ENCODE results near the gene BRSK1. TPM values are rescaled to one million over a fixed set of nuclear protein-coding genes. Genes with fewer than 3 reads are reported as not detected.

Gene BRSK1
- total RNA-seq, 1 donor from 2014 or later = 223 TPM

DNA sequence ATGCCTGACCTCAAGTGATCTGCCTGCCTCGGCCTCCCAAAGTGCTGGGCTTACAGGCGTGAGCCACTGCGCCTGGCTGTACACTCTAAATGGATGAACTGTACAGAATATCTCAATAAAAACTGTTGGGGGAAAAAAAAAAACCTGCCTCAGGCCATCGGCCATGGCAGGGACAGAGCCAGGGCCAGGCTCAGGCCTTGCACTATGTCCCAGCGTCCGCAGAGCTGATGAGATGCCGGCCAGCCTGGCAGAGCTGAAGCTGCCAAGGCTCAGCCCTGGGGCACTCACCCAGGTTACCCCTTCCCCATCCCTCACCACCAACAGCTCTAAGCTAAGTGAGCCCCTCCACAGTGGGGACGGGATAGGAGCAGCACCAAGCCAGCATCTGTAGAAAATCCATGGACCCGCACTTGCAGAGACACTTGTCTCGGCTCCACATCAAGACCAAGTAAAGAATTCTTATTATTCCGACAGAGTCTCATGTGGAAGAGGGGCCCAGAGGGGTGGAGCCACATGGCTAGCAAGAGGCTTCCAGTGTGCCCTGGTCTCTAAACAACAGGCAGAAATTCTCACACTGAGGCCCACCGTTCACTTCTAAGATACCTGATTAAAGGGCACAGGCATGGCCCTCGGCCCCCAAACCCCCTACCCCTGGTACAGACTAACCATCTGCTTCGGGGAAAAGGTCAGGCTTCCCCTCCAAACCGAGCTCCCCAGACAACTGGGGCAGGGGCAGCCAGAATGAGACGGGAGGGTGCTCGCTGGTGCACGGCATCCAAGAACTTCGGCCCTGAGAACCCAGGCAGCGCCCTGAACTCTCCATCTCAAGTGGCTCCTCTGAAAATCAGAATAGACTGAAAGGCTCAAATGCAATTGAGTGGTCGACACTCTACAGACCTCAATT, 30.8 kb upstream of the BRSK1 start:
- no peak for DNase-seq
- TF ChIP-seq, protein P1, sequence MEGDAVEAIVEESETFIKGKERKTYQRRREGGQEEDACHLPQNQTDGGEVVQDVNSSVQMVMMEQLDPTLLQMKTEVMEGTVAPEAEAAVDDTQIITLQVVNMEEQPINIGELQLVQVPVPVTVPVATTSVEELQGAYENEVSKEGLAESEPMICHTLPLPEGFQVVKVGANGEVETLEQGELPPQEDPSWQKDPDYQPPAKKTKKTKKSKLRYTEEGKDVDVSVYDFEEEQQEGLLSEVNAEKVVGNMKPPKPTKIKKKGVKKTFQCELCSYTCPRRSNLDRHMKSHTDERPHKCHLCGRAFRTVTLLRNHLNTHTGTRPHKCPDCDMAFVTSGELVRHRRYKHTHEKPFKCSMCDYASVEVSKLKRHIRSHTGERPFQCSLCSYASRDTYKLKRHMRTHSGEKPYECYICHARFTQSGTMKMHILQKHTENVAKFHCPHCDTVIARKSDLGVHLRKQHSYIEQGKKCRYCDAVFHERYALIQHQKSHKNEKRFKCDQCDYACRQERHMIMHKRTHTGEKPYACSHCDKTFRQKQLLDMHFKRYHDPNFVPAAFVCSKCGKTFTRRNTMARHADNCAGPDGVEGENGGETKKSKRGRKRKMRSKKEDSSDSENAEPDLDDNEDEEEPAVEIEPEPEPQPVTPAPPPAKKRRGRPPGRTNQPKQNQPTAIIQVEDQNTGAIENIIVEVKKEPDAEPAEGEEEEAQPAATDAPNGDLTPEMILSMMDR (IDR thresholded peaks at IDR 0.05; ENCODE audit: partially characterized antibody, unreplicated experiment) = no peak
- H3K4me3 Mint-ChIP-seq (ENCODE audit: unreplicated experiment) = peak overlapping the region; percentile 20
- H3K27ac Mint-ChIP-seq (ENCODE audit: unreplicated experiment) = peak overlapping the region; percentile 15
- peaks cover 15% of the 10 kb centered on the region for H3K9me3 Mint-ChIP-seq (ENCODE audit: unreplicated experiment)
- no peaks in the 10 kb centered on the region for H3K36me3 Mint-ChIP-seq (ENCODE audit: unreplicated experiment)
- peaks cover 17% of the 10 kb centered on the region for H3K27me3 Mint-ChIP-seq (ENCODE audit: unreplicated experiment)
- peaks cover 62% of the 10 kb centered on the region for H3K4me1 Mint-ChIP-seq (ENCODE audit: low read depth, unreplicated experiment)

DNA sequence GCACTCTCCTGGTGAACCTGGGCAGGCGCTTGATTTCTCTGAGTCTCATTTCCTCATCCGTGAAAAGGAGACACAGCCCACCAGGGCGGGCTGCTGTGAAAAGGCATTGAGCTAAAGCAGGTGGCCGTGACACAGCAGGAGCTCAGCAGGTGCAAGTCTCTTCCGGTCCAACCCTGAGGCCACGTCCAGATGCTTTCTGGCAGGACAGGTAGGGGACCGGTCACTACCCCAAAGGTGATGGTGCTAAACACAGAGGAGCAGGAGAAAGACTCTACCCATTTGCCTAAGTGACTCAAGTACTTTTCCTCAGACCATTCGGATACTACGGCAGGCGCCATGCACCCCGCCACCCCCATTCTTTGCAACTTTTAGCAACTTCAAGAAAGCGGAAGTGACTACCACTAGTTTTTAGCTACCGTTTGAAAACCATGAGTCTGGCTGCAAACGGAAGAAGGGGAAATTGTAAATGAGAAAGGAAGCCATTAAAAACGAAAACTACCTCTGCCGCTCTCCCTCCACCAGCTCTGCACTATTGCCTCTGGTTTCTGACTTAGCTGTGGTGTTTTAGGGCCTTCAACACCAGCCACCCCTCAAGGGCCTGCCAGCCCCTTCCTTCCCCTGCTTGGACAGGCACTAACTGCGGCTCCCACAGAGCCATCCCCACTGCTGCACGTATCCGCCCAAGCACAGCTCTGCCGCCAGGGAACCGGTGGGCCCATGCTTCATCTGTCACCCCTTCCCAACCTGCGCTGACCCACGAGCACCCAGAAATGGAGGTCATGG, 29.8 kb upstream of the BRSK1 start:
- no peak for DNase-seq
- TF ChIP-seq, protein P1 (IDR thresholded peaks at IDR 0.05; ENCODE audit: partially characterized antibody, unreplicated experiment) = no peak
- peaks cover 13% of the 10 kb centered on the region for H3K27me3 Mint-ChIP-seq (ENCODE audit: unreplicated experiment)
- H3K27ac Mint-ChIP-seq (ENCODE audit: unreplicated experiment) = peak overlapping the region; percentile 52
- no peaks in the 10 kb centered on the region for H3K36me3 Mint-ChIP-seq (ENCODE audit: unreplicated experiment)
- peak overlapping the region; percentile 65 for H3K4me3 Mint-ChIP-seq (ENCODE audit: unreplicated experiment)
- peaks cover 52% of the 10 kb centered on the region for H3K4me1 Mint-ChIP-seq (ENCODE audit: low read depth, unreplicated experiment)
- peaks cover 12% of the 10 kb centered on the region for H3K9me3 Mint-ChIP-seq (ENCODE audit: unreplicated experiment)

DNA sequence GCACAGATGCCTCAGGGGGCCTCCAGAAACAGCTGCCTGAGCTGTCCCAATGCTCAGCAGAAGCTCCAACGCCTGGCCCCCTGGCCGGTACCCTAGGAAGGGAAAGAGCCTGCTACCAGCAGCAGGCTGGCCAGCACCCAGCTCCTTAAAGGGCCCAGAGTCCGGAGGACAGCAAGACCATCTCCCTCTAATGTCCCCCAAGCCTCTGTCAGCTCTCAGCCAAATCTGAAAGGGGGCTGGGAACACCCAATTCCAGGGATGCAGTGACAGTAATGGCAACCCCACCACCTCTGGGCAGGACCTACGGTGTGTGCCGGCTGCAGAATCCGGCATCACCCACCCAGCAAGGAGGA, 29.2 kb upstream of the BRSK1 start:
- no peak for DNase-seq
- peaks cover 11% of the 10 kb centered on the region for H3K27me3 Mint-ChIP-seq (ENCODE audit: unreplicated experiment)
- H3K36me3 Mint-ChIP-seq (ENCODE audit: unreplicated experiment) = no peaks in the 10 kb centered on the region
- peaks cover 14% of the 10 kb centered on the region for H3K9me3 Mint-ChIP-seq (ENCODE audit: unreplicated experiment)
- H3K27ac Mint-ChIP-seq (ENCODE audit: unreplicated experiment) = peak overlapping the region; percentile 52
- H3K4me1 Mint-ChIP-seq (ENCODE audit: low read depth, unreplicated experiment) = peaks cover 51% of the 10 kb centered on the region
- TF ChIP-seq, protein P1 (IDR thresholded peaks at IDR 0.05; ENCODE audit: partially characterized antibody, unreplicated experiment) = no peak
- H3K4me3 Mint-ChIP-seq (ENCODE audit: unreplicated experiment) = peak overlapping the region; percentile 65

DNA sequence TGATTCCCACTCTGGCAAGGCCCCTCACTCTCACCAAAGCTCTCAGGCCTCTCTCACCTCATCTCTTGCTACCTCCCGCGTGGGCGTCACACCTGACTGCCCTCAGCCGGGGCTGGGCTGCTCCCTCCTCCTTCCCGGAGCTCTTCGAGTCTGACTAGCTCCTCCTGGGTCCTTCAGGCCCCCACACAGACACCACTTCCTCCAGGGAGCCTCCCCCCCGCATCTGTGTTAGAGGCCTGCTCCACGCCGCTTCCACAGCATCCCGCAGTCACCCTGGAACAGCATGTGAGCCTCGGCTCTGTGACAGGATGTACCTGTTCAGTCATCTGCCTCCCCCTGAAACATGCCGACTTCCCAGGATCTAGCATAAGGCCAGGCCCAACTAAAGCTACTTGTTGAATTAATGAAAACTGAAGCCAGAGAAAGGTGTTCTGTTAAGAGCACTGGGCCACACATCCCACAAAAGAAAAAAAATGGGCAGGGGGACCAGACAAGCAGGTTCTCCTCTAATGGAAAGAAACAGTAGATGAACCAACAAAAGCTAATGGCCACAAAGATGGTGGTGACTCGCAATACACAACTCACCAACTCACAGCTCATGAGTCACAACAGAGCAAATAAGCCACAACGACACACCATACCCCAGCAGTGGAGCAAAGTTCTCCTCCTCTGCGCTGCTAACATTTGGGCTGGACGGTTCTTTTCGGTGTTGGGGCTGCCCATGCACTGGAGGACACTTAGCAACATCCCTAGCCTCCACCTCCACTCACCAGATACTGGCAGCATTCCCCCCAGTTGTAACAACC, 28.0 kb upstream of the BRSK1 start:
- peaks cover 14% of the 10 kb centered on the region for H3K9me3 Mint-ChIP-seq (ENCODE audit: unreplicated experiment)
- no peaks in the 10 kb centered on the region for H3K36me3 Mint-ChIP-seq (ENCODE audit: unreplicated experiment)
- H3K4me1 Mint-ChIP-seq (ENCODE audit: low read depth, unreplicated experiment) = peaks cover 47% of the 10 kb centered on the region
- TF ChIP-seq, protein P1 (IDR thresholded peaks at IDR 0.05; ENCODE audit: partially characterized antibody, unreplicated experiment) = no peak
- no peak for DNase-seq
- peaks cover 9% of the 10 kb centered on the region for H3K27me3 Mint-ChIP-seq (ENCODE audit: unreplicated experiment)
- H3K27ac Mint-ChIP-seq (ENCODE audit: unreplicated experiment) = no peak overlapping the region
- H3K4me3 Mint-ChIP-seq (ENCODE audit: unreplicated experiment) = peak overlapping the region; percentile 94

All from glutamatergic neuron (in vitro differentiated cells).